RWPE1 (cell line): ENCODE measurements around the gene TRPV4.

ENCODE experiments used
- CTCF ChIA-PET: fragments of 350-600 bp; sonication (Branson Sonifier 250); formaldehyde crosslinking; extraction: SDS; loops from one replicate; lab custom pipeline; 2021; lab: Yijun Ruan, JAX
- POLR2A ChIA-PET: fragments of 400-600 bp; formaldehyde crosslinking; extraction: SDS; loops from one replicate; lab custom pipeline; 2020; ENCODE audit warnings: antibody characterized with exemption; ENCODE audit not compliant: low non-redundant PET; lab: Yijun Ruan, JAX
- DNase-seq: peaks from one replicate; pipeline ENCODE4 v3.0.0; 2012; ENCODE audit warnings: low spot score
- H3K27ac ChIP-seq: fragments of 450-650 bp; 2 replicates; pipeline ENCODE4 v1.5.1; 2017
- CTCF ChIP-seq: fragments of 450-650 bp; conservative IDR thresholded peaks from 2 replicates; pipeline ENCODE4 v1.5.1; 2017; ENCODE audit warnings: low read depth, mild to moderate bottlenecking

Gene TRPV4

GRCh38 chr12:109824731-109825130 lies 8.5 kb downstream of the TRPV4 start:
- no peak for TF ChIP-seq CTCF
- ChIA-PET POLR2A (no interaction called here), CTCF (interaction anchor here (1.2 kb wide), 1 partner anchor 21 kb away, joined by 3 read pairs; no protein-coding TSS in a partner anchor)
- peak overlapping the region; percentile 92; the same call in 1 of the 2 replicates for H3K27ac ChIP-seq
- no peak for DNase-seq

- POLR2A ChIA-PET: no interaction called here
- no peak for DNase-seq
- CTCF ChIA-PET: interaction anchor here (0.6 kb wide), 1 partner anchor 395 kb away, joined by 5 read pairs; no protein-coding TSS in a partner anchor
- H3K27ac ChIP-seq: peak overlapping the region; percentile 92
- TF ChIP-seq CTCF: no peak
These were observed 10.2 kb downstream of the TRPV4 start for GRCh38 chr12:109822951-109823411.

GRCh38 chr12:109822416-109822815 lies 10.8 kb downstream of the TRPV4 start:
- CTCF ChIA-PET: no interaction called here
- POLR2A ChIA-PET: no interaction called here
- DNase-seq: no peak
- peak overlapping the region; percentile 92 for H3K27ac ChIP-seq
- no peak for TF ChIP-seq CTCF

- POLR2A ChIA-PET: no interaction called here
- no peak for TF ChIP-seq CTCF
- H3K27ac ChIP-seq: peak overlapping the region; percentile 92
- DNase-seq: no peak
- CTCF ChIA-PET: interaction anchor here (0.7 kb wide), 1 partner anchor 715 kb away, joined by 4 read pairs; no protein-coding TSS in a partner anchor
These were observed 11.2 kb downstream of the TRPV4 start for GRCh38 chr12:109821968-109822367.

- ChIA-PET CTCF (interaction anchor here (0.6 to 1.4 kb wide), 2 partner anchors 9 to 24 kb away, joined by 4 to 11 read pairs; no protein-coding TSS in a partner anchor), POLR2A (interaction anchor here (0.6 kb wide), 1 partner anchor 757 kb away, joined by 3 read pairs; no protein-coding TSS in a partner anchor)
These were observed 12.3 kb downstream of the TRPV4 start for GRCh38 chr12:109820816-109821381.

GRCh38 chr12:109818905-109819500 lies 14.2 kb downstream of the TRPV4 start:
- peak overlapping the region; percentile 92 for H3K27ac ChIP-seq
- DNase-seq: peak; percentile 87
- no peak for TF ChIP-seq CTCF
- ChIA-PET CTCF (interaction anchor here (1.5 to 2.1 kb wide), 2 partner anchors 14 to 26 kb away, joined by 5 to 14 read pairs; no protein-coding TSS in a partner anchor), POLR2A (no interaction called here)

More at GRCh38 chr12:109820816-109821381, 12.3 kb downstream of the TRPV4 start:
- peak overlapping the region; percentile 92 for H3K27ac ChIP-seq
- DNase-seq: peak; percentile 98
- no peak for TF ChIP-seq CTCF
